CD8-positive, alpha-beta memory T cell (primary cell): ENCODE measurements around the gene CSTB. TPM values are rescaled to one million over a fixed set of nuclear protein-coding genes. Genes with fewer than 3 reads are reported as not detected.
A peak's percentile ranks its signal among the peaks of the same experiment; 100 is the strongest.

Experiments
- CTCF ChIA-PET: fragments of 350-600 bp; sonication (Branson Sonifier 250); formaldehyde crosslinking; loops from one replicate; lab custom pipeline; 2021; ENCODE audit warnings: antibody characterized with exemption; lab: Charles Lee
- POLR2A ChIA-PET: fragments of 350-600 bp; sonication (Branson Sonifier 250); formaldehyde crosslinking; loops from one replicate; lab custom pipeline; 2021; ENCODE audit warnings: antibody characterized with exemption; lab: Charles Lee
- DNase-seq, 5 donors: peaks; one replicate each; pipeline versions ENCODE4 v3.0.0 to v3.0.0-alpha.2; 2020 to 2022; ENCODE audit warnings: mixed read lengths in 1 of 5
- H3K27ac ChIP-seq: one replicate; pipeline ENCODE4 v1.7.0; 2013; ENCODE audit warnings: low read depth, mild to moderate bottlenecking, low read length, moderate library complexity
- H3K27me3 ChIP-seq: 2 replicates; pipeline ENCODE4 v1.7.0; 2013; ENCODE audit warnings: low read length, mild to moderate bottlenecking; ENCODE audit not compliant: insufficient read depth, poor library complexity, severe bottlenecking
- H3K36me3 ChIP-seq: 2 replicates; pipeline ENCODE4 v1.7.0; 2013; ENCODE audit warnings: mild to moderate bottlenecking, low read length, moderate library complexity; ENCODE audit not compliant: insufficient read depth
- H3K4me1 ChIP-seq: 2 replicates; pipeline ENCODE4 v1.7.0; 2013; ENCODE audit warnings: mild to moderate bottlenecking, low read length, moderate library complexity; ENCODE audit not compliant: insufficient read depth
- H3K4me3 ChIP-seq: 2 replicates; pipeline ENCODE4 v1.7.0; 2013; ENCODE audit warnings: mild to moderate bottlenecking, low read length
- H3K9me3 ChIP-seq: 2 replicates; pipeline ENCODE4 v1.7.0; 2013; ENCODE audit warnings: mild to moderate bottlenecking, low read length
- H3K27ac Mint-ChIP-seq, 8 donors: one replicate each; pipeline ENCODE4 v1.8.0; 2020 to 2021; ENCODE audit warnings: mixed read lengths in 8 of 8, mild to moderate bottlenecking in 6 of 8, inconsistent platforms in 3 of 8, moderate library complexity in 3 of 8
- H3K27me3 Mint-ChIP-seq, 2 donors: one replicate each; pipeline ENCODE4 v1.8.0; 2020 to 2021; ENCODE audit warnings: mixed read lengths in 2 of 2, mild to moderate bottlenecking in 1 of 2, moderate library complexity in 1 of 2
- H3K36me3 Mint-ChIP-seq, 3 donors: one replicate each; pipeline ENCODE4 v1.8.0; 2020 to 2021; ENCODE audit warnings: mixed read lengths in 3 of 3, inconsistent platforms in 1 of 3, mild to moderate bottlenecking in 1 of 3
- H3K4me1 Mint-ChIP-seq, 3 donors: one replicate each; pipeline ENCODE4 v1.8.0; 2020 to 2021; ENCODE audit warnings: mixed read lengths in 3 of 3, inconsistent platforms in 1 of 3, mild to moderate bottlenecking in 1 of 3
- H3K4me3 Mint-ChIP-seq, 7 donors: one replicate each; pipeline ENCODE4 v1.8.0; 2020 to 2021; ENCODE audit warnings: mixed read lengths in 7 of 7, mild to moderate bottlenecking in 6 of 7, moderate library complexity in 4 of 7, inconsistent platforms in 2 of 7
- H3K9me3 Mint-ChIP-seq, 5 donors: one replicate each; pipeline ENCODE4 v1.8.0; 2020 to 2022; ENCODE audit warnings: mixed read lengths in 5 of 5, mild to moderate bottlenecking in 3 of 5, moderate library complexity in 2 of 5, inconsistent platforms in 1 of 5
- polyA plus RNA-seq: library from polyadenylated mRNA; unstranded; fragments of 300-500 nt; fragmentation: Illumina TruSeq; gene quantifications from one replicate; pipeline ENCODE4 v1.2.3, GENCODE V29; 2021
- total RNA-seq, 2 experiments: library from RNA; stranded (reverse); gene quantifications; one replicate each; pipeline ENCODE4 v1.2.3, GENCODE V29; 2021

Gene CSTB
- total and polyA plus RNA-seq, 3 experiments from 2014 or later = 48.0 to 79.1 (median 48.4) TPM

GRCh38 chr21:43792406-43792805, 16.3 kb upstream of the CSTB start:
- H3K27me3 Mint-ChIP-seq = peaks cover 0 to 2% of the 10 kb centered on the region in 2 donors
- Histone ChIP-seq H3K9me3 (no peaks in the 10 kb centered on the region), H3K4me3 (no peak overlapping the region), H3K27me3 (no peaks in the 10 kb centered on the region), H3K27ac (no peak overlapping the region), H3K36me3 (peaks cover 39% of the 10 kb centered on the region), H3K4me1 (peaks cover 13% of the 10 kb centered on the region)
- no peaks in the 10 kb centered on the region for H3K9me3 Mint-ChIP-seq
- H3K36me3 Mint-ChIP-seq = peaks cover 0 to 69% (median 6%) of the 10 kb centered on the region in 3 donors
- DNase-seq = no peak
- ChIA-PET POLR2A (no interaction called here), CTCF (interaction anchor here (1.1 kb wide), 1 partner anchor 1100 kb away, joined by 3 read pairs; no protein-coding TSS in a partner anchor)
- peaks cover 21 to 30% (median 24%) of the 10 kb centered on the region in 3 donors for H3K4me1 Mint-ChIP-seq
- H3K4me3 Mint-ChIP-seq = peak overlapping the region in 2 of 7 donors; percentile 12 to 60
- H3K27ac Mint-ChIP-seq = peak overlapping the region in 2 of 8 donors; percentile 43 to 72

GRCh38 chr21:43790010-43790524, 14.0 kb upstream of the CSTB start:
- H3K4me3 ChIP-seq = peak overlapping the region; percentile 74
- ChIA-PET POLR2A (interaction anchor here (0.6 kb wide), 1 partner anchor 38 kb away, joined by 3 read pairs; no protein-coding TSS in a partner anchor), CTCF (interaction anchor here (0.6 to 2.4 kb wide), 7 partner anchors 10 to 209 kb away, joined by 3 to 6 read pairs (median 4); no protein-coding TSS in a partner anchor)
- peaks cover 13% of the 10 kb centered on the region for H3K4me1 ChIP-seq
- peaks cover 28% of the 10 kb centered on the region for H3K36me3 ChIP-seq
- Mint-ChIP-seq H3K36me3 (peaks cover 0 to 45% (median 4%) of the 10 kb centered on the region in 3 donors), H3K9me3 (no peaks in the 10 kb centered on the region), H3K27ac (peak overlapping the region; percentile 49 to 94 (median 84)), H3K27me3 (peaks cover 0 to 2% of the 10 kb centered on the region in 2 donors), H3K4me3 (peak overlapping the region; percentile 87 to 96 (median 91)), H3K4me1 (peaks cover 21 to 30% (median 24%) of the 10 kb centered on the region in 3 donors)
- H3K9me3 ChIP-seq = no peaks in the 10 kb centered on the region
- DNase-seq = no peak
- H3K27me3 ChIP-seq = no peaks in the 10 kb centered on the region
- H3K27ac ChIP-seq = peak overlapping the region; percentile 70

GRCh38 chr21:43789276-43790009, 13.3 kb upstream of the CSTB start, which contains the start of gene RRP1:
Gene RRP1 (plus strand): TSS chr21:43789577. CDS start chr21:43789630, 53 bp downstream.
- Mint-ChIP-seq H3K27me3 (peaks cover 0 to 2% of the 10 kb centered on the region in 2 donors), H3K4me1 (peaks cover 21 to 30% (median 24%) of the 10 kb centered on the region in 3 donors)
- CTCF ChIA-PET = interaction anchor here (0.6 to 2.4 kb wide), 10 partner anchors 10 to 210 kb away, joined by 3 to 6 read pairs (median 4); no protein-coding TSS in a partner anchor

GRCh38 chr21:43786807-43787440, 10.8 kb upstream of the CSTB start:
- H3K9me3 ChIP-seq = no peaks in the 10 kb centered on the region
- H3K36me3 Mint-ChIP-seq = peaks cover 0 to 14% (median 0%) of the 10 kb centered on the region in 3 donors
- DNase-seq = no peak
- CTCF ChIA-PET = no interaction called here
- no peaks in the 10 kb centered on the region for H3K9me3 Mint-ChIP-seq
- peak overlapping the region in 1 of 8 donors; percentile 6 for H3K27ac Mint-ChIP-seq
- H3K4me3 Mint-ChIP-seq = peak overlapping the region in 2 of 7 donors; percentile 19 to 32
- peaks cover 15 to 23% (median 17%) of the 10 kb centered on the region in 3 donors for H3K4me1 Mint-ChIP-seq
- POLR2A ChIA-PET = no interaction called here
- peaks cover 13% of the 10 kb centered on the region for H3K4me1 ChIP-seq
- peaks cover 0 to 3% of the 10 kb centered on the region in 2 donors for H3K27me3 Mint-ChIP-seq
- H3K4me3 ChIP-seq = no peak overlapping the region
- no peaks in the 10 kb centered on the region for H3K27me3 ChIP-seq
- no peak overlapping the region for H3K27ac ChIP-seq
- H3K36me3 ChIP-seq = peaks cover 4% of the 10 kb centered on the region

More at GRCh38 chr21:43789276-43790009, 13.3 kb upstream of the CSTB start, which contains the start of gene RRP1:
- H3K9me3 Mint-ChIP-seq = no peaks in the 10 kb centered on the region
- Histone ChIP-seq H3K4me1 (peaks cover 13% of the 10 kb centered on the region), H3K4me3 (peak within 1 kb of the TSS; percentile 74), H3K36me3 (peaks cover 28% of the 10 kb centered on the region), H3K27ac (peak within 1 kb of the TSS; percentile 70), H3K27me3 (no peaks in the 10 kb centered on the region), H3K9me3 (no peaks in the 10 kb centered on the region)
- H3K27ac Mint-ChIP-seq = peak within 1 kb of the TSS; percentile 49 to 96 (median 93)
- DNase-seq = peak; percentile 93 to 97 (median 94)
- POLR2A ChIA-PET = interaction anchor here (0.6 kb wide), 2 partner anchors 38 to 129 kb away, joined by 3 read pairs; no protein-coding TSS in a partner anchor
- peak within 1 kb of the TSS; percentile 87 to 96 (median 91) for H3K4me3 Mint-ChIP-seq
- peaks cover 0 to 39% (median 2%) of the 10 kb centered on the region in 3 donors for H3K36me3 Mint-ChIP-seq

- peaks cover 0 to 3% of the 10 kb centered on the region in 2 donors for H3K27me3 Mint-ChIP-seq
- no peak for DNase-seq
- no peaks in the 10 kb centered on the region for H3K36me3 ChIP-seq
- peak overlapping the region in 1 of 8 donors; percentile 6 for H3K27ac Mint-ChIP-seq
- H3K4me1 Mint-ChIP-seq = peaks cover 12 to 20% (median 14%) of the 10 kb centered on the region in 3 donors
- H3K9me3 ChIP-seq = no peaks in the 10 kb centered on the region
- ChIA-PET CTCF (no interaction called here), POLR2A (no interaction called here)
- H3K4me3 Mint-ChIP-seq = peak overlapping the region in 3 of 7 donors; percentile 21 to 48 (median 32)
- H3K36me3 Mint-ChIP-seq = peaks cover 0 to 10% (median 0%) of the 10 kb centered on the region in 3 donors
- H3K27ac ChIP-seq = no peak overlapping the region
- H3K4me3 ChIP-seq = no peak overlapping the region
- H3K27me3 ChIP-seq = no peaks in the 10 kb centered on the region
- H3K9me3 Mint-ChIP-seq = no peaks in the 10 kb centered on the region
- H3K4me1 ChIP-seq = peaks cover 13% of the 10 kb centered on the region
Measured at GRCh38 chr21:43786300-43786806, 10.2 kb upstream of the CSTB start.

GRCh38 chr21:43785134-43785533, 9.0 kb upstream of the CSTB start:
- Mint-ChIP-seq H3K36me3 (peaks cover 0 to 5% (median 0%) of the 10 kb centered on the region in 3 donors), H3K9me3 (no peaks in the 10 kb centered on the region), H3K4me3 (no peak overlapping the region), H3K4me1 (peaks cover 3 to 9% (median 3%) of the 10 kb centered on the region in 3 donors), H3K27me3 (peaks cover 0 to 3% of the 10 kb centered on the region in 2 donors), H3K27ac (peak overlapping the region in 1 of 8 donors; percentile 6)
- no peaks in the 10 kb centered on the region for H3K27me3 ChIP-seq
- no peak overlapping the region for H3K4me3 ChIP-seq
- H3K27ac ChIP-seq = no peak overlapping the region
- H3K9me3 ChIP-seq = no peaks in the 10 kb centered on the region
- ChIA-PET CTCF (no interaction called here), POLR2A (no interaction called here)
- DNase-seq = no peak
- H3K4me1 ChIP-seq = peaks cover 4% of the 10 kb centered on the region
- H3K36me3 ChIP-seq = no peaks in the 10 kb centered on the region

- Mint-ChIP-seq H3K36me3 (no peaks in the 10 kb centered on the region), H3K27ac (peak overlapping the region in 1 of 8 donors; percentile 31), H3K27me3 (peaks cover 0 to 2% of the 10 kb centered on the region in 2 donors), H3K9me3 (no peaks in the 10 kb centered on the region), H3K4me1 (peaks cover 10 to 12% (median 11%) of the 10 kb centered on the region in 3 donors), H3K4me3 (peak overlapping the region in 1 of 7 donors; percentile 75)
- Histone ChIP-seq H3K36me3 (no peaks in the 10 kb centered on the region), H3K27me3 (no peaks in the 10 kb centered on the region), H3K9me3 (no peaks in the 10 kb centered on the region), H3K27ac (no peak overlapping the region), H3K4me1 (peaks cover 11% of the 10 kb centered on the region), H3K4me3 (no peak overlapping the region)
- POLR2A ChIA-PET = no interaction called here
- CTCF ChIA-PET = no interaction called here
- no peak for DNase-seq
Measured at GRCh38 chr21:43783098-43783700, 7.1 kb upstream of the CSTB start.
